Right lobe of liver (tissue), 4 donors: ENCODE measurements around the gene CARNS1.

Source experiments
- CTCF ChIP-seq, 4 donors: fragments of 200-600 bp in 3 of 4; fragments of 450-650 bp in 1 of 4; IDR thresholded peaks; one replicate each; pipeline versions ENCODE4 v1.5.1 to v1.8.0; 2016 to 2022; ENCODE audit warnings: antibody characterized with exemption in 4 of 4, mild to moderate bottlenecking in 2 of 4
- POLR2A ChIP-seq: fragments of 450-650 bp; IDR thresholded peaks from one replicate; pipeline ENCODE4 v1.6.1; 2017; ENCODE audit warnings: antibody characterized with exemption, mild to moderate bottlenecking
- donor health status: DM: no; HTN: no; CAD: no.
- donor health status: DM: no; HTN: no; CAD: no.
- donor health status: DM: no; HTN: yes; CAD: no.

- TF ChIP-seq CTCF (IDR thresholded peaks at IDR 0.05) (no peak), POLR2A (no peak)
Measured at GRCh38 chr11:67381244-67381972, 34.1 kb upstream of the CARNS1 start.
